NCI-H1436 (cell line): ENCODE measurements around the gene TUT1.
"Not testable (repeated sequence)": the region's sequence is repeated elsewhere in the genome, so short reads cannot be mapped to it uniquely, and the experiment has no call there.

Experiments used
- DNase-seq: peaks from one replicate; lab custom pipeline; 2025; lab: John Stamatoyannopoulos, UW

TUT1 gene

DNA sequence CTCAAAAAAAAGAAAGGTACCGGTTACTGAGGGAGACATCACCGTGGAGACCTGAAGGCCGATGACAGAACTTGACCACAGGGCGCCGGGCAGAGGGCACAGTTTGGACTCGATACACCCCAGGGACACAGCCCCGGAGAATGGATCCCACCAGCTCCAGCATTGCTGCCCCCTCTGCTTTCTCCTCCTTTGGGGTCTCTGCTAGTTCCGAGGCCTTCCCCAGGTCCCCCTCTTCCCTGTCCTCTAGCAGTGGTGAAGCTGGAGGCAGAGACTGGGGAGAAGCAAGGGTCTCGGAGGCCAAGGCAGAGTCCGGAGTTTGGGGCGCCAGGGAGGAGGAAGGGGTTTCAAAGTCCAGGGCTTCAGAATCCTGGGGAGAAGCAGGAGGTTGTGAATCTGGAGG, 12.8 kb downstream of the TUT1 start:
- no peak for DNase-seq

DNA sequence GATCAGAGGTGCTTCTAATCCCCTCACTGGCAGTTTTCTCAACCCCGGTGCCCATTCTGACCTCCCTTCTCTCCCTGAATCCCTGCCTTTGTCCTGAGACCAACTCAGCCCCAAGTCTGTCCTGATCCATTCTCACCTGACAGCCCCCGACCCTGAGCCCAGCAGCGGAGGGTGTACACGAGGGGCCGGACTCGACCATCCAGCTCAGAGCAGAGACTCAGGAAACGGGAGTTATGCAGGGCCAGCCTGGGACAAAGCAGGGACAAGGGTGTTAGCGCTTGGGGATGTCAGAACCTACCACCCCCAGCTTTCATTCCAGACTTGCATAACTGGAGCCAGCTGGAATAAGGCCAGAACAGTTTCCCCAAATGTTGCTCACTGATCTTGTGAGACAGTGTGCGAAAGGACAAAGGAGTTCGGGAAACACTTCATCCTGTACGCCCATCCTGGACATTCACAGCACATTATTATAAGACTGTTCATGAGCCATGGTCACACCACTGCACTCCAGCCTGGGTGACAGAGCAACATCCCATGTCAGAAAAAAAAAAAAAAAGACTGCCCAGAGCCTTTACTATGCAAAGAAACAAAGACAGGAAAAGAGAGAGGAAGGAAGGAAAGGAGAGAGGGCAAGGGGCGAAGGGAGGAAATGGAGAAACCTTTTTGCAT, 14.1 kb downstream of the TUT1 start:
- no peak for DNase-seq

DNA sequence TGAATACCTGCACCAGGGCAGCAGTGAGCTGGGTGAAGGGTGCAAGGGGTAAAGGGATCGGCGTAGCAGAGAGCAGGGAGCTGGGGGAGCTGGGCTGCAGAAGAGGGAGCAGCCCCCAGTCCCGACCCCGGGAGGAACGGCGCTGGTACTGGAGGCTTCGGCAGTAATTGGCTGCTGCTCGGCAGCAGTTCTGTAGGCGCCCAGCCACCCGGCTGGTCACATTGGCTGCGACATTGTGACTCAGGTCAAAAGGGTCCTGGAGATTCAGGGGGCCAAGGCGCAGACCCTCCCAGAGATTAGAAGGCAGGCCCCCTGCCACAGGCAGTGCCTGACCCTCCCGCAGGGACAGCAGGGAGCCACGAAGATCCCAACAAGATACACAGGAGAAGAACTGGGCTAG, 15.5 kb downstream of the TUT1 start:
- DNase-seq: no peak

DNA sequence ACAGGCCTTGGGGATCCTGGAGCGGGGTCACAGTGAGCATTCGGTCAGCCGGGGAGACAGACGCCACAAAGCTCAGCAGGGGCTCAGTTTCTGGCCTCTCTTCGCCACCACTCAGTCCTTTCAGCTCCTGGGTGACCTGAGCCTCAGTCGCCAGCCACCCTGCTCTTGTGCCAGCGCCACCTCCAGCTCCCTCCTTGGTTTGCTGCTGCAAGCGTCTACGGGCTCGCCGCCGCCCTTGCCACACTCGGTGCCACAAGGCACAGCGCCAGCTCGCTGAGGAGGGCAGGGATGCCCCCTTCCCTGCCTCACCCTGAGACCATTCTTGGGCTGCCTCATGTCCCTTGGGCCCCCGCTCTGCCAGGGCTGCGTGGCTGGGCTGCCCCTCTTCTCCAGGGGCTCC, 16.2 kb downstream of the TUT1 start:
- no peak for DNase-seq

DNA sequence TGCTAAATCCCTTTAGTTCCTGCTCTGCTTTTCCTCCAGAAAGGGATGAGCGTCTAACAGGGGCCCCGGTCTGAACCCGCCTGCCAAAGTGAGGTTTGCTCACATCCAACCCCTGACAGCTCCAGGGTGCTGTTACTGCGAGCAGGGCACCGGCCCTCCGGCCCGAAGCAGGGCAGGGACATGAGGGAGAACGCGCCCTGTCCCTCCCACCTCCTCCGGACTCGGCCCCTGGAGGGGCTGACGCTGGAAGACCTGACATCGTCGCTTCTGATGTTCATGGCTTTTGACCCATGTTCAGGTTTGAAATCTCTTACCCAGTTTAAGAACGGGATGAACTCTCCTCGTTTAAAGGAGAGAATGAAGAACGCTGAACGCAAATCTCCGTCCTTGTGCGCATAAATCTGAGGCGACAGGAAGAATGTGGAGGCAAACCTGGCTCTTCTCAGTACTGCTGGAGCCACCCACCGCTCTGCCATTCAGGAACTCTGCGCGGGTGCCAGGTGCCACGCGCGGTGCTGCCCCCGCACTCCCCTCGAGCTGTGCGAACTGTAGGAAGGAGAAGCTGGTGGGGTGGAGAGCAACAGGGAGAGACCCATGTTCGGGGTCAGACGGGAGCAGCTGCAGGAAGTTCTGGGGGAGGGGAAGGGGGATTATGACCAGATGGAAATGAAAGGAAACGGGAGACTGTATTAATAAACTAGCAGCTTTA, 16.8 kb downstream of the TUT1 start:
- no peak for DNase-seq

DNA sequence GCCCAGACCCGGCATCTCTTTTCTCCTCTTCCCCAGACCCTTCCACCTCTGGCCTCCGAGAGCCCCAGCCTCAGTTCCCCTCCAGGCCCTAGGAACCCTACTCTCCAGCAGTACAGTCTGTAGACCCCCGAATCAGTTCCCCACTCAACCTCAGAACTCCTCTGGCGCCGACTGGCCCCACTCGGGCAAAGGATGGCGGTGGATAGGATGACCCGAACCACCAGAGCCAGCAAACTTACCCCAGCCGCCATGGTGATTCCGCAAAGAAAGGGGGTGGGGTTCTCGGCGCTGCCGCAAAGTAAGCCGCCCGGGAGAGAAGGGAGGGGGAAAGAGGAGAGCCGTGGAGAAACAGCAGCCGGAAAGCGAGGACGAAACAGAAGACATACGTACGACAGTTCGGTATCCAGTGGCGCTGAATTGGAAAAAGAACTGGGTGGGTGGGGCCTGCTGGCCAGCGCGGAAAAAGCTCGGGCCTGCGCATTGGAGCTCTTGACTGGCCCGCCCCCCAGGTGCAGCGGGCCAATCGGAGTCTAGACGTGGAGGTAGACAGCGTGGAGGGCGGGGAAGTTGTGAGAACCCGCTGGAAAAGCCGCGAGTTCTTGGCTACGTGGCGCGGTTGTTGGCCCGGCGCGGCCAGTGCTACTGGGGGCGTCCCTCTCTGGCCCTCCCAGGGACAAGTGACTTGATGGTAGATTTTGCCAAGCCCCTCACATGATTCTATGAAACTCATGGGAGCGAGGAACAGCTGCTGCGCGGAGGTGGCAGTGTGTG, 17.5 kb downstream of the TUT1 start, which contains the start of gene EEF1G:
Gene EEF1G (minus strand): TSS at position 300 of the 771 bp plus-strand sequence. CDS start 49 bp downstream, at position 251.
- DNase-seq: peak; percentile 99

DNA sequence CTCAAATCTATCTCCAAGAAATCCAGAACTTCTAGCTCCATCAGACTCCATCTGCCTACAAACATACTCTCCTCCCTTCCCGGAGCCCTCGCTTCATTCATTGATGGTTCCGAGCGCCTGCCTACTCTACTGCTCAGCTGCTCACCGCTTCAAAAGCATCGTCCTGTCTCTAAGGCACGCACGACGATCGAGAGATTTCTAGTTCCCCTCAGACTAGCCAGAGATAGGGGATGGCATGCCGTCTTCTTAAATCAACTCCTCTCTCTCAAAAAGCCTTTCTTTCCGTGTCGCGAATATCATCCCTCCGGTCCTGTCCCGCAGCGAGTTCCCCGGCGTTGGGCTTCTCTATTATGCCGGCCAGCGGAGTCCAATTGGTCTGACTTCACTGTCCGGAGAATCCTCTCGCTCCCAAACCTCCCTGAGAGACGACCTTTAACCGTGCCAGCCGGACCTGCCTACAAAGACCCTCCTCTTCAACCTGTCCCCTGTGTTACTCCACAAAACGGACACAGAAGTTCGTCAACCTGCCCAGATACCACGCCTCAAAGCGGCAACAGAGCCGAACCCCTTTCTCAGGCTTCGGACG, 18.2 kb downstream of the TUT1 start:
- DNase-seq: no peak

DNA sequence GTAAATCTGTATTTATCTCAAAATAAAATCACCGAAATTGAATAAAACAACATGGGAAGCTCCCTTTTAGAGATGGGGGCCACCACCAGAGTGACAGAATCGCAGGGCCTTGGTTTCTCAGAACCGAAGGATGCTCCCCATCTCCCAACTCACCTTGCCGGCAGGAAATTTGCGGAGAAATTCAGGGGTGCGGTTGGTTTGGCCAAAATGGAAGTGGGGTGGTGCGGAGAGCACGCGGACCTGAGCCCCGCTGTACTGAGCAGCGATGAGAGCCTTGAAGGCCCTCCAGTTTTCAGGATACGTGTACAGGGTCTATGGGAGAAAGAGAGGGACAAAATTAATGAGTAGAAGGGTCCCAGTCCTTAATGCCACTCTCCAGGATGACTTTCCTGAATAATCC, 18.9 kb downstream of the TUT1 start:
- no peak for DNase-seq

DNA sequence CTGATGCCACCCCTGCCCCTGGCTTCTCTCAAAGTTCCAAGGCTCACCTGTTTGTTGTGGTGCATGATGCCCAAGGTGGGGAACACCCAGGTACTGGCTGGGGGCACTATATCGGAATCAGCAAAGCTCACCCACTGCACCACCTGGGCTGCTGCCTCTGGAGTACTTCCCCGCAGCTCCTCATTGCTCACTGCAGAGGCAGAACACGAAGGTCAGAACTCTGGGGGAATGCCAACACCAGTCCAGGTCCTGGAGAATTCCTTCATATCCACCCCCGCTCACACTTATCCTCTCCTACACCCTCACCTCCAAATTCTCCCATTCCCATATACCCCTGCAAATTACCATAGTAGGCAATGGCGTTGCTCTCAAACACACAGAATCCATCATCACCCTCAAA, 19.8 kb downstream of the TUT1 start:
- not testable (repeated sequence) for DNase-seq

DNA sequence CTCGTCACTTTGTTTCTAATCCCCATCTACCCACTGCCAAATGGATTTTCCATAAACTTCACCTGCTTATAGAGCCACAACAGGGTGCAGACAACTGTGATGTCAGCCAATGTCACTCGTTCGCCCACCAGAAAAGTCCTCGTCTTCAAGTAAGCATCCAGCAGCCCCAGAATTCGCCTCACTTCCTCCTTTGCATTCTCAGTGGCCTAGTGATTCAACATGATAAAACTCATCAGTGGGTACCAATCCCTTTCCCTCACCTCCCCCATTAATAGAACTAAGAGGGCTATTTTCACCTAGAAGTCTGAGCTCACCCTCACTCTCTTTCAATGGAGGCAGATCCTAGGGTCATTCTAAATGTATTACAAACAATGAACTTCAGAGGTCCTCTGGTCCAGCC, 20.4 kb downstream of the TUT1 start:
- not testable (repeated sequence) for DNase-seq

DNA sequence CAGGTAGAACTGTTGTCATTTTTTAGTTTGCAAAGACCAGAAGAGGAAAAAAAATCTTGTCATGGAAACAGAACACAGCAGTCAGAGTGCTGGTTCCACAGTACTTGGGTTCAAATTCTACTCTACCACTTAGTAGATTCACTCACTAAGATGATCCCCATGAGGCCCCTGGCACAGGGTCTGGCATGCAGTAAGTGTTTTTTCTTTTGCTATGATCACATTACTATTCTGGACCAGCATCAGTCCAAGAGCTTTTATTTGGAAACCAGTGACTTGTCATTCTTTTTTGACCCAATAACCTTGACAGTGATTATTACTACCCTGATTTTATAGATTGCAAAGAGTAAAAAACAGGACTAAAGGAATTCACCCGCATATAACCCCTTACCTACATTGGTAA, 21.7 kb downstream of the TUT1 start:
- no peak for DNase-seq

DNA sequence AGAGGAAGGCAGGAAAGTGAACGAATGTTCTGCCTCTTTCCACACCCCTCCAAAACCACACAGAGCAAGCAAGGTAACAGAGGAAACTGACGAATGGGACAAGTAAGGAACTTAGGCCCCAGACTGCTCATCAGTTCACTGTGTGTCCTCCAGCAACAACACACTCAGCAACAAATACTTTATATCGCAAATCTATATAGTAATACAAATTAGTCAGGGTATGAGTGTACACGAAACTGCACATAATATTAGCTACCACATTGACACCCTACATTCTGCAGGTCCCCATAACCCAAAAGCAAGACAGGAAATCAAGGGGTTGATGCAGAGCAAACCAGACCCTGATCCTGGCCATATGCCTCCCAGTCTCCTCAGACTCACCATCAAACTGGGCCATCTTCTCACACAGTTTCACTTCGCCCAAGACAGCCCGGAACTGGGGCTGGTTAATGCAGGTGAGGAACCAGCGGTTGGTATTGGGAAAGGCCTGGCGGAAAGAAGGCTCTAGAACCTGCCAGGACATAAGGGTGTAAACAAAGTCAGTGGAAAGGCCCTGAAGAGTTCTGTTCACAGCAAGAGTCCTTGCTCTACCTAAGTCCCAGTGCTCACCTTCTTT, 24.2 kb downstream of the TUT1 start:
- DNase-seq: no peak

DNA sequence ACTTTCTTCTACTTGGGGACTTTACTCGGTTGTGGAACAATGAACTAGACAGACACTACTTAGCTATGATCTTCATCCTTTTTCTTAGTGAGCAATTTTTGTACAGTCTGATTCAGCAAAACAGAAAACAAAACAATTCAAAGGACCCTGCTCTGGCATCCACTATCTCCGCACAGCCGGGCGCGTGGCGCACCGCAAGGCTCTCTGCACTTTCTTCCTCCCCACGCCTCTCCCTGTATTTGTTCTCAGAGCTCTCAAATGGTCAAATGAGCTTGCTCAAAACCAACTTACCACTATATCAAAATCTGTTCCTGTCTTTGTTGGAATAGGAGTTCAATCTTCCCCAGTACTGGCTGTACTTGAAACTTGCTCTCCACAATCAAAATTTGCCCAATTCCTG, 25.1 kb downstream of the TUT1 start:
- no peak for DNase-seq

DNA sequence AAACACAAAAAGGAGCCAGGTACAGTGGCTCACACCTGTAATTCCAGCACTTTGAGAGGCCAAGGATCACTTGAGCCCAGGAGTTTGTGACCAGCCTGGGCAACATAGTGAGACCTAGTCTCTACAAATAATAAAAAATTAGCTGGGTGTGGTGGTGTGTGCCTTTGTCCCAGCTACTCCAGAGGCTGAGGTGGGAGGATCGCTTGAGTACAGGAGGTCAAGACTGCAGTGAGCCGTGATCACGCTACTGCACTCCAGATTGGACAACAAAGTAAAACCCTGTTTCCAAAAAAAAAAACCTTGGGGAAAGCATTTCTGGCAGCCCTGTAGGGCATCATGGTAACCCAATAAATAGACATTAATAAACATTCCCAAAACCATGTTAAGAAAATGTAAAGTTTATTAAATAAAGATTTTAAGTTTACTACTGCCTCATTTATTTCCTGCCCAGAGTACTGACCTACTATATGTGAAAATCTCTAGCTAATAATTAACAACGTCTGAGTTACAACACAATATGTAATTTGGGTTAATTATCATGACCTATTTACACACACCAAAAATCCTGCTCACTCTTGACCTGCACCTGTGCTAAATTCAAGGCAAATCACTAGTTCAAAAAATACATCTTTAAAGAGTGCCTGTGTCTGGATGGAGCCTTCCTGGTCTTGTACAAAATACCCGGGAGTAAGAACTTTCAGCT, 26.1 kb downstream of the TUT1 start:
- DNase-seq: no peak

DNA sequence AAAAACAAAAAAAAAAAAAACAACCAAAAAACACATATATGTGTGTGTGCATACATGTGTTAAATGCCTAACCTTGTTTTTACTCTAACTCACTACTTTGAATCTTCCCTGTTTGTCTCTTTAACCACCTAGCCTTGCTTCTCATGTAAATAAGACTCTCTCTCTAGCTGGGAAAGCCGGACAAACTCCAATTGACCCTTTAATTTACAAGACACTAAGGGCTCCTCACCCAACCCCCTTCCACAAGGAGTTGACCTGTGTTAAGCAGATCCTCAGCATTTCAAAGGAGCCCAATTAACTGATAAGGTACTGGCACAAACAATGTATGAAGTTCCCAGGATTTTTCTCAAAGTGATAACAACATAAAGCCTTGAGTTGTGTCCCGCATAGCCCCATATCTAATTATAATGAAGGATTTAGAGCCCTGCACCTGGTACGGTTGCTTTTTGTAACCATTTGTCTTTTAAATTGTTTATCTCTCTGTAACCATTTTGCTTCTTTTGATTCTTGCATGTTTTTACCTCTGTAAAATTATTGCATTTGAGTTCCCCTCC, 29.6 kb downstream of the TUT1 start:
- DNase-seq: not testable (repeated sequence)

DNA sequence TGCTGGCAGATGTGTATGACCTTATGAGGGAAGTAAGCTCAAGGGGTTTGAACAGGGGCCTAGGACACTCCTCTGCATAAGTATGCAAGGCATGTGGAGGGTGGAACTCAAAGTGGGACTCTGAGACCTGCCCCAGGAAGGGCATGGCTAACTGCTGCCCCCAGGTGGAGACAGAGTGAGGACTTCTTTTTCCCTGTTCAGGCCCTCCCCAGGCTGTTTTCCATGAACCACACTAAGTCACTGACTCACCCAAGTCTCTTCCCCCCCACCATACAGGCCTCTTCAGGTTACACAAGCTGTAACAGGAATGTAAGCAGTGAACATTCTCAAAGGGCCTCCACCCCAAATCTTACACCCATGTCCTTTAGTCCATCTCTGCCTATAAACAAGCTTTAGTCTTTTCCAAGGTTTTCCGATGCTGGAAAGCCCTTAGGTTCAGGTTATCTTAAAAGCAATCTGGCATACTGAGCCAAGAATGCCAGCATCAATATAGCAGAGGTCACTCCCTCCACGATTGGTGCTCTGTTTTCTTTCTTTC, 30.7 kb downstream of the TUT1 start:
- peak; percentile 40 for DNase-seq

DNA sequence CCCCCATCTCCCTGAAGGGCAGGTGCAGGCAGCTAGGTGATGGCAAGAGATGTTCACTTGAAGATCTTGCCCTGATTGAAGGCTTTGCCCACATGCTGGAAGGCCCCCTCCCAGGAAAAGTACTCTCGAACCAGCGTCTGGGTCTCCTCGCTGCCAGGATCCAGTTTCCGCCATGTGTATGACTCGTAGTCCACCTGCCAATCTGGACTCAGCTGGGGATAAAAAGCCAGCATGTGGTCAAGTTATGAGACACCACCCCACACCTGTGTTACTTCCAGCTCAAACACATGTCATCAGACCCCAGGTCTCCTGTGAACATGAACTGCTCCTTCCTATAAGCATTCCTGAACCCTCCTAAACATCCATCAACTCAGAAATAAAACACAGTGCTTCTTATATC, 31.7 kb downstream of the TUT1 start:
- DNase-seq: not testable (repeated sequence)

DNA sequence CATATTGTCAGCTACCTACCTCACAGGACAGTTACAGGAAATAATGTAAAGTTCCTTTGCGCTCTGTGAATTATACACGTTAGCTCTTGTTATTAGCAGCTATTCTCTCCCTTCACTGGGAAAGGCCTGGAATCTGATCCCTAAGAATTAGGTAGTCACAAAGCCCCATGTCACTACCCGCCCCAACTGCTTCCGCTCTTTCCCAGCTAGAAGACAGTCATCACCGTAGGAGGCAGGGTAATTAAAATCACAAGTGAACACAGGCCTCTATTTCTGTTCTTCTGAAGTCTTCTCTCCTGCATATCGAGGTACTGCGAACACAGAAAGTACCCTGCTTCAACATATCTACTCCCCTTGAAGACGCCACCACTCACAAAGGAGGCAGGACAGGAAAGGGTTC, 32.1 kb downstream of the TUT1 start:
- no peak for DNase-seq

DNA sequence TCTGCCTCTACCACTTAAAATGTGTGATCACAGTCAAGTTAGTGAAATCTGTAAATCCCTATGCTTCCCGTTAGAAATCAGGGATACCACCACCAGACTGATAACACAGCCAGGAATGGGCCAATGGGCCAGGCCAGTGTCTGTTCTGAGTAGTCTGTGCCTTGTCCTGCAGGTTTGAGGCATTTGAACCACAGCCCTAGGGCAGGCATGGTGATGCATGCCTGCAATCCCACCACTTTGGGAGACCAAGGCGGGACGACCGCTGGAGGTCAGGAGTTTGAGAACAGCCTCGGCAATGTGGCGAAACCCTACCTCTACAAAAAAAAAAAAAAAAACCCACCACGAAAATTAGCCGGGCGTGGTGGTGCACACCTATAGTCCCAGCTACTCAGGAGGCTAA, 32.7 kb downstream of the TUT1 start:
- no peak for DNase-seq

DNA sequence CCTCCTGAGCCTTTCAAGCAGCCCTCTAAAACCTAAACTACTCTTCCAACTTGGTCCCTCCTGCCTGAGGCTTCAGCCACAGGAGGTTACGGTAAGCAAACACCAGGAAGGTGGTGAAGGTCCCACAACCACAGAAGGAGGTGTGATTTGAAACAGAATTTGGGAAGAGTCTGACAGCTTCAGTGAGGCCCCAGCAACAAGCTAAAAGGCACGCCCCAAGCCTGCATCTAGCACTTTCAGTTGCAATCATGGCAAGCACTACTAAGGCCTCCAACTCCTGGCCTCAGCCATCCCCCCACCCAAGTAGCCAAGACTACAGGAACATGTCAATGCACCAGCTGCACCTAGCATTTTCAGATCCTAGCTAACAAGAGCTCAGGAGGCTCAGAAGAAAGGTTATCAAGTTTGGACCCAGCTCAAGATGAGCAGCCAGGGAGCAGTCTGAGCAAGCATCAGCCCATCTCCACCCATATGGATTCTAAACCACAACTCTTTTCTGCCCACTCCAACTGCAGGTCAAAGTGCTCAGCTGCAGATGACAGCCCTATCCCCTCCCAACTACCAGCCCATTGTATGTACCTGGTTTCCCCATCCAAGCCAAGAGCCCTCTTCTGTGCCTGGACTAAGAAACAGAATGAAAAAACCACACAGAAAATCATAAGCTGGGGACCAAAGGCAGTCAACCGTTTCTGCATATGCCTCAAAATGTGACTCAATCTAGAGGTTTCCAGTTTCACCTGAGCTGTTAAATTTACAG, 34.3 kb downstream of the TUT1 start:
- DNase-seq: no peak
